Sigmoid colon (tissue), 4 donors: ENCODE results near the gene WDR6.

Experiments used
- CTCF ChIP-seq, 4 experiments: fragments of 450-650 bp in 3 of 4; fragments of 200-600 bp in 1 of 4; IDR thresholded peaks; one replicate each; pipeline ENCODE4 v1.5.1; 2016 to 2019; ENCODE audit warnings: antibody characterized with exemption in 4 of 4, mild to moderate bottlenecking in 3 of 4, moderate library complexity in 2 of 4
- EP300 ChIP-seq, 4 donors: sonication (generic); formaldehyde crosslinking; IDR thresholded peaks; one replicate each; pipeline ENCODE4 v1.6.1; 2017; ENCODE audit warnings: antibody characterized with exemption in 4 of 4
- POLR2A ChIP-seq, 2 donors: fragments of 450-650 bp; IDR thresholded peaks; one replicate each; pipeline ENCODE4 v1.6.1; 2016; ENCODE audit warnings: antibody characterized with exemption in 2 of 2, mild to moderate bottlenecking in 2 of 2, moderate library complexity in 2 of 2
- POLR2AphosphoS5 ChIP-seq, 4 donors: sonication (generic); formaldehyde crosslinking; IDR thresholded peaks; one replicate each; pipeline ENCODE4 v1.6.1; 2017; ENCODE audit warnings: antibody characterized with exemption in 4 of 4

DNA sequence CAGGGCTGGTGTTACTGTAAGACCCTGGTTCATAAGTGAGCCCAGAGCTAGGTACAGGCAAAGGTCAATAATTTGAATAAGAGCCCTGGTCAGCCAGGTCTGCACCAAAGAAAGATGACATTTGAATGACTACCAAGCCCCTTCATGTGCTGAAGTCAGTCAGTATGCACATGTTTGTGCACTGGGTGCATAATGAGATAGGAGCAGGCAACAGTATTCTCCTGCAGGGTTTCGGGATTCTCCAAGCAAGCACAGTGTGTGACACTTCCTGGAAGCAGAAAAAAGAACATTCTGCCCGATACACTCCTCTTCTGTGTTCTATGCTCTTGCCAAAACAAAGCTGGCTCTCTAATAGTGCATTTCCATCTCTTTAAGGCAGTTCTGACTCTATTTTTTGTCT, 27.5 kb downstream of the WDR6 start:
- no peak for TF ChIP-seq POLR2AphosphoS5 (IDR thresholded peaks at IDR 0.05)
- TF ChIP-seq CTCF (IDR thresholded peaks at IDR 0.05), result no peak
- no peak for TF ChIP-seq POLR2A (IDR thresholded peaks at IDR 0.05)
- TF ChIP-seq EP300 (IDR thresholded peaks at IDR 0.05), result no peak
